H1 (cell line): ENCODE results near the gene SLC2A10. TPM values are rescaled to one million over a fixed set of nuclear protein-coding genes. Genes with fewer than 3 reads are reported as not detected.

ENCODE experiments used
- CTCF ChIA-PET: fragments of 300-600 bp; sonication (Branson Sonifier 250); formaldehyde crosslinking; loops from one replicate; lab custom pipeline; 2021; ENCODE audit not compliant: partially characterized antibody; lab: Charles Lee
- POLR2A ChIA-PET: fragments of 300-600 bp; sonication (Branson Sonifier 250); formaldehyde crosslinking; loops from one replicate; lab custom pipeline; 2021; ENCODE audit warnings: inconsistent platforms; ENCODE audit not compliant: partially characterized antibody; lab: Charles Lee
- DNase-seq, 2 experiments: peaks; one replicate each; pipeline versions ENCODE4 v3.0.0 to v3.0.0-alpha.2; 2010 to 2022; ENCODE audit warnings: low spot score in 2 of 2, low read depth in 1 of 2, mixed read lengths in 1 of 2
- FAIRE-seq: peaks from 2 replicates; lab custom pipeline; 2011; peaks lifted over from hg19 to GRCh38; lab: Jason Lieb, UNC
- H2AFZ ChIP-seq: 2 replicates; pipeline ENCODE4 v1.8.1; 2012; ENCODE audit warnings: low read length, inconsistent platforms
- H2AK5ac ChIP-seq: 2 replicates; pipeline ENCODE4 v1.6.1; 2013; ENCODE audit warnings: low read depth, low read length
- H2BK120ac ChIP-seq: replicated peaks from 2 replicates; pipeline ENCODE3; 2013; ENCODE audit warnings: low read depth, low read length, inconsistent platforms
- H2BK12ac ChIP-seq: 2 replicates; pipeline ENCODE4 v1.6.1; 2013; ENCODE audit warnings: low read depth, low read length
- H2BK15ac ChIP-seq: 2 replicates; pipeline ENCODE4 v1.6.1; 2013; ENCODE audit warnings: low read length
- H2BK20ac ChIP-seq: 2 replicates; pipeline ENCODE4 v1.6.1; 2013; ENCODE audit warnings: low read length
- H2BK5ac ChIP-seq: 2 replicates; pipeline ENCODE4 v1.6.1; 2013; ENCODE audit warnings: low read depth, low read length
- H3K14ac ChIP-seq: 2 replicates; pipeline ENCODE4 v1.6.1; 2013; ENCODE audit warnings: inconsistent platforms; ENCODE audit not compliant: insufficient read length
- H3K18ac ChIP-seq: 2 replicates; pipeline ENCODE4 v1.6.1; 2013; ENCODE audit warnings: low read length; ENCODE audit errors: extremely low read depth
- H3K23ac ChIP-seq: 2 replicates; pipeline ENCODE4 v1.6.1; 2013; ENCODE audit warnings: inconsistent platforms; ENCODE audit not compliant: insufficient read length
- H3K23me2 ChIP-seq: 2 replicates; pipeline ENCODE4 v1.6.1; 2013; ENCODE audit warnings: low read depth, low read length
- H3K27ac ChIP-seq: 2 replicates; pipeline ENCODE4 v1.6.1; 2011; ENCODE audit warnings: low read depth, low read length, inconsistent platforms
- H3K27me3 ChIP-seq, 4 experiments: replicated peaks in 1 of 4; 1 replicate in 1 of 4; 2 replicates in 3 of 4; pipeline versions ENCODE4 v1.6.1 to v1.8.1; 2011 to 2013; ENCODE audit warnings: low read length in 3 of 4, mild to moderate bottlenecking in 3 of 4, inconsistent platforms in 2 of 4, mixed read lengths in 2 of 4, moderate library complexity in 1 of 4; ENCODE audit not compliant: control insufficient read depth in 3 of 4, insufficient read depth in 3 of 4; ENCODE audit errors: extremely low read depth in 1 of 4
- H3K36me3 ChIP-seq, 4 experiments: 2 replicates each; pipeline versions ENCODE4 v1.6.1 to v1.8.1; 2011 to 2013; ENCODE audit warnings: mild to moderate bottlenecking in 4 of 4, low read length in 3 of 4, moderate library complexity in 2 of 4, control low read depth in 1 of 4, inconsistent platforms in 1 of 4; ENCODE audit not compliant: insufficient read depth in 4 of 4, control insufficient read depth in 2 of 4
- H3K4ac ChIP-seq: replicated peaks from 2 replicates; pipeline ENCODE3; 2013; ENCODE audit warnings: low read length, low read depth, mixed read lengths, inconsistent platforms; ENCODE audit not compliant: insufficient read length
- H3K4me1 ChIP-seq, 4 experiments: replicated peaks in 1 of 4; 1 replicate in 1 of 4; 2 replicates in 3 of 4; pipeline versions ENCODE4 v1.6.1 to v1.8.1; 2011 to 2013; ENCODE audit warnings: low read length in 3 of 4, inconsistent platforms in 2 of 4, mixed read lengths in 1 of 4; ENCODE audit not compliant: insufficient read depth in 4 of 4, control insufficient read depth in 3 of 4
- H3K4me2 ChIP-seq, 2 experiments: 2 replicates each; pipeline versions ENCODE4 v1.6.1 to v1.8.1; 2011 to 2013; ENCODE audit warnings: low read depth in 2 of 2, low read length in 2 of 2, control low read depth in 1 of 2, inconsistent platforms in 1 of 2, mild to moderate bottlenecking in 1 of 2; ENCODE audit not compliant: insufficient read depth in 1 of 2
- H3K4me3 ChIP-seq, 4 experiments: fragments of 200-600, 300-600 bp in 1 of 4; sonication (generic), shearing (Covaris generic), sonication (Bioruptor Twin) in 1 of 4; 2 replicates each; pipeline versions ENCODE4 v1.5.1 to v1.8.1; 2011 to 2016; ENCODE audit warnings: low read length in 4 of 4, low read depth in 3 of 4, control low read depth in 2 of 4, inconsistent platforms in 2 of 4, mild to moderate bottlenecking in 2 of 4, mixed read lengths in 1 of 4, moderate library complexity in 1 of 4; ENCODE audit not compliant: insufficient read depth in 2 of 4; ENCODE audit errors: extremely low read depth in 1 of 4
- H3K56ac ChIP-seq: replicated peaks from 2 replicates; pipeline ENCODE3; 2013; ENCODE audit warnings: low read depth, mild to moderate bottlenecking, mixed read lengths, low read length, inconsistent platforms; ENCODE audit not compliant: insufficient read length
- H3K79me1 ChIP-seq: 2 replicates; pipeline ENCODE4 v1.6.1; 2013; ENCODE audit warnings: low read depth, low read length, control low read depth
- H3K79me2 ChIP-seq, 2 experiments: 2 replicates each; pipeline versions ENCODE4 v1.6.1 to v1.8.1; 2012 to 2013; ENCODE audit warnings: low read length in 2 of 2, mild to moderate bottlenecking in 2 of 2, inconsistent platforms in 1 of 2; ENCODE audit not compliant: insufficient read depth in 2 of 2, control insufficient read depth in 1 of 2
- H3K9ac ChIP-seq, 4 experiments: replicated peaks in 1 of 4; 1 replicate in 1 of 4; 2 replicates in 3 of 4; pipeline versions ENCODE4 v1.6.1 to v1.8.1; 2011 to 2013; ENCODE audit warnings: low read depth in 3 of 4, low read length in 3 of 4, control low read depth in 2 of 4, mild to moderate bottlenecking in 2 of 4, moderate library complexity in 2 of 4, inconsistent platforms in 1 of 4; ENCODE audit errors: extremely low read depth in 1 of 4
- H3K9me3 ChIP-seq, 2 experiments: 2 replicates each; pipeline versions ENCODE4 v1.6.1 to v1.8.1; 2012 to 2013; ENCODE audit warnings: mild to moderate bottlenecking in 2 of 2, moderate library complexity in 2 of 2, control low read depth in 1 of 2, inconsistent platforms in 1 of 2, low read depth in 1 of 2, low read length in 1 of 2, mixed read lengths in 1 of 2; ENCODE audit not compliant: insufficient read depth in 2 of 2
- H4K20me1 ChIP-seq, 2 experiments: replicated peaks in 1 of 2; 2 replicates each; pipeline versions ENCODE3 to v1.8.1; 2011 to 2013; ENCODE audit warnings: inconsistent platforms in 2 of 2, low read length in 2 of 2, mild to moderate bottlenecking in 1 of 2; ENCODE audit not compliant: insufficient read depth in 2 of 2, control insufficient read depth in 1 of 2
- H4K5ac ChIP-seq: 2 replicates; pipeline ENCODE4 v1.6.1; 2013; ENCODE audit warnings: low read length, low read depth, mixed read lengths, inconsistent platforms; ENCODE audit not compliant: insufficient read length
- H4K8ac ChIP-seq: 2 replicates; pipeline ENCODE4 v1.8.0; 2013; ENCODE audit warnings: mild to moderate bottlenecking, moderate library complexity, low read length, inconsistent platforms; ENCODE audit not compliant: insufficient read depth; ENCODE audit errors: extremely low read depth
- H4K91ac ChIP-seq: replicated peaks from 2 replicates; pipeline ENCODE3; 2013; ENCODE audit warnings: low read length, mixed read lengths, inconsistent platforms; ENCODE audit not compliant: insufficient read length
- EP300 ChIP-seq, 2 experiments: IDR thresholded peaks; 1 replicate in 1 of 2; 2 replicates in 1 of 2; pipeline ENCODE4 v1.6.1; 2011 to 2012; ENCODE audit warnings: low read depth in 2 of 2, low read length in 2 of 2, mild to moderate bottlenecking in 2 of 2, borderline replicate concordance in 1 of 2, inconsistent platforms in 1 of 2, moderate library complexity in 1 of 2
- KDM5A ChIP-seq: fragments of 200-600 bp; IDR thresholded peaks from 2 replicates; pipeline ENCODE4 v1.7.1; 2012; ENCODE audit warnings: mild to moderate bottlenecking, low read length, inconsistent platforms, mixed read lengths
- POLR2A ChIP-seq, 2 experiments: IDR thresholded peaks; 1 replicate in 1 of 2; 2 replicates in 1 of 2; pipeline ENCODE4 v1.6.1; 2011; ENCODE audit warnings: low read depth in 2 of 2, low read length in 2 of 2, mild to moderate bottlenecking in 2 of 2; ENCODE audit errors: control extremely low read depth in 1 of 2
- SRF ChIP-seq: IDR thresholded peaks from 2 replicates; pipeline ENCODE4 v1.6.1; 2011; ENCODE audit warnings: mild to moderate bottlenecking, low read depth, low read length, moderate library complexity
- TBP ChIP-seq: IDR thresholded peaks from 2 replicates; pipeline ENCODE4 v1.6.1; 2011; ENCODE audit warnings: low read depth, low read length, improper control_type of control experiment
- TCF12 ChIP-seq: IDR thresholded peaks from 2 replicates; pipeline ENCODE4 v1.6.1; 2011; ENCODE audit warnings: low read depth, mild to moderate bottlenecking, low read length
- WGBS, 2 experiments: shearing (Covaris generic) in 1 of 2; methylation state at CpG; one replicate each; pipeline versions ENCODE4 v1.1.6 to v1.1.7; 2013 to 2015; ENCODE audit warnings: low lambda C conversion rate in 2 of 2, mixed read lengths in 2 of 2, inconsistent platforms in 1 of 2, low coverage in 1 of 2, missing lambda C conversion rate in 1 of 2; ENCODE audit not compliant: insufficient replicate concordance in 2 of 2, insufficient coverage in 1 of 2, insufficient read length in 1 of 2; ENCODE audit errors: extremely low coverage in 1 of 2, missing lambda C conversion rate in 1 of 2; 5-methylcytosine and 5-hydroxymethylcytosine counted together
- polyA plus RNA-seq, 7 experiments: library from polyadenylated mRNA; depleted of rRNA in 3 of 7; stranded (reverse) in 5 of 7; unstranded in 2 of 7; fragments of >200 nt in 5 of 7; fragments of 200-250 nt in 2 of 7; gene quantifications; 1 replicate in 5 of 7; 2 replicates in 1 of 7; 4 replicates in 1 of 7; pipeline versions ENCODE4 v1.2.1 to v1.2.3, GENCODE V29; 2011 to 2013; ENCODE audit warnings: missing spikeins in 2 of 7, mixed read lengths in 2 of 7
- total RNA-seq: library from RNA; stranded (reverse); fragmentation: NEBNext Ultra II Directional; extraction: Animal tissue kit (Norgen Biotek cat#: 25700); gene quantifications from 2 replicates; pipeline ENCODE4 v1.2.1, GENCODE V29; 2021

SLC2A10 gene
- total and polyA plus RNA-seq, 2 of the 8 experiments (the other 6 are each of a cell fraction or from before 2014, with no cell fraction given), result 9.0 to 9.7 TPM

GRCh38 chr20:46739431-46740213 is 30.2 kb downstream of the SLC2A10 start:
- H3K18ac ChIP-seq, result no peak overlapping the region
- H4K8ac ChIP-seq, result no peak overlapping the region
- H3K79me2 ChIP-seq, result no peaks in the 10 kb centered on the region
- DNase-seq (no peak), FAIRE-seq (no peak)
- H3K4me3 ChIP-seq, result no peak overlapping the region
- no peak overlapping the region for H2BK5ac ChIP-seq
- 90% methylated on average over 4 of the region's 4 CpGs; no CpG with 5 or more reads in 1 of the 2 experiments for WGBS, 2 experiments
- H3K27ac ChIP-seq, result no peak overlapping the region
- ChIA-PET CTCF (interaction anchor here (0.7 to 2.5 kb wide), 3 partner anchors 10 to 435 kb away, joined by 3 to 10 read pairs (median 6); no protein-coding TSS in a partner anchor), POLR2A (interaction anchor here (1.7 kb wide), 1 partner anchor 14 kb away, joined by 3 read pairs; no protein-coding TSS in a partner anchor)
- H3K4me2 ChIP-seq, result no peak overlapping the region
- no peak overlapping the region for H2BK15ac ChIP-seq
- H2BK120ac ChIP-seq, result no peak overlapping the region
- no peak overlapping the region for H3K4ac ChIP-seq
- no peaks in the 10 kb centered on the region; a peak in 1 of 4 replicates for H3K9me3 ChIP-seq
- H3K79me1 ChIP-seq, result no peaks in the 10 kb centered on the region
- H2BK12ac ChIP-seq, result no peak overlapping the region
- H4K5ac ChIP-seq, result no peak overlapping the region
- no peaks in the 10 kb centered on the region; the same call in 1 of the 2 replicates for H3K23me2 ChIP-seq
- H3K27me3 ChIP-seq, result no peaks in the 10 kb centered on the region
- H3K23ac ChIP-seq, result no peak overlapping the region
- peaks cover 0 to 4% (median 0%) of the 10 kb centered on the region in 4 experiments; a peak in 2 of 7 replicates for H3K4me1 ChIP-seq
- no peak overlapping the region for H4K91ac ChIP-seq
- TF ChIP-seq SRF (no peak), TBP (no peak), EP300 (IDR thresholded peaks at IDR 0.05; ENCODE audit: borderline replicate concordance in 1 of 2, low read depth in 2 of 2, low read length in 2 of 2) (no peak), KDM5A (no peak), POLR2A (IDR thresholded peaks at IDR 0.05; ENCODE audit: control extremely low read depth in 1 of 2, low read depth in 2 of 2, low read length in 2 of 2) (no peak), TCF12 (no peak)
- H2AFZ ChIP-seq, result no peak overlapping the region
- H2AK5ac ChIP-seq, result no peak overlapping the region
- no peak overlapping the region for H3K9ac ChIP-seq
- no peak overlapping the region for H3K56ac ChIP-seq
- H3K36me3 ChIP-seq, result no peaks in the 10 kb centered on the region
- no peaks in the 10 kb centered on the region for H4K20me1 ChIP-seq
- no peak overlapping the region for H3K14ac ChIP-seq
- no peak overlapping the region for H2BK20ac ChIP-seq
